Measurements from ENCODE around the gene CWC22. TPM values are rescaled to one million over a fixed set of nuclear protein-coding genes. Genes with fewer than 3 reads are reported as not detected.

Gene CWC22
- total and polyA plus RNA-seq, 2 of the 8 experiments (the other 6 are each of a cell fraction or from before 2014, with no cell fraction given): 3.7 to 34.0 TPM

DNA sequence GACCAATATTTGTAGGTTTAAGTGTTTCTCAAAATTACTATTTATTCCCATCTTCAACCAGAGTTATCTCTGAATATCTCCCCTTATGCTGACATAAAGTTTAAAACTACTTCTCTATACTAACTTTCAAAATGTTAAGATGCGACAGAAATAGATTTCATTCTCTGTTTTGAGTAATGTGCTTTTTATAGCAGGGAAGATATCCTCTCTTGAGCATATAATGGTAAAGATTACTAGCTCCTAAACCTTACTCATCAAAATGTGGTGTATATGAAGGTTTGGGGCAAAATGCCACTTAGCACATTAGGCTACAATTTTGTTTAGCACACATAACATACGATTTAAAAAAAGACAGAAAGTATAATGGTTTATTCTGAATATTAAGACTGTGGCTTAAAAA lies 54.4 kb downstream of the CWC22 start:
- H2AK5ac ChIP-seq (ENCODE audit: low read depth, low read length): no peak overlapping the region
- no peak overlapping the region for H2BK15ac ChIP-seq (ENCODE audit: low read length)
- H3K23me2 ChIP-seq (ENCODE audit: low read depth, low read length): no peaks in the 10 kb centered on the region
- no peak overlapping the region for H2BK120ac ChIP-seq (replicated peaks; ENCODE audit: low read depth, low read length)
- no peaks in the 10 kb centered on the region for H3K4me1 ChIP-seq (replicated peaks in 1 of 4; ENCODE audit: control insufficient read depth in 3 of 4, insufficient read depth in 4 of 4, low read length in 3 of 4)
- H2BK20ac ChIP-seq (ENCODE audit: low read length): no peak overlapping the region
- H2BK5ac ChIP-seq (ENCODE audit: low read depth, low read length): no peak overlapping the region
- no peak overlapping the region for H4K8ac ChIP-seq (ENCODE audit: extremely low read depth, insufficient read depth, low read length)
- no peaks in the 10 kb centered on the region for H3K79me1 ChIP-seq (ENCODE audit: low read depth, low read length)
- H3K9ac ChIP-seq (replicated peaks in 1 of 4; ENCODE audit: extremely low read depth in 1 of 4, low read depth in 3 of 4, low read length in 3 of 4): no peak overlapping the region
- no peak overlapping the region for H3K18ac ChIP-seq (ENCODE audit: extremely low read depth, low read length)
- peaks cover 4 to 54% (median 19%) of the 10 kb centered on the region in 4 experiments for H3K36me3 ChIP-seq (ENCODE audit: control insufficient read depth in 2 of 4, insufficient read depth in 4 of 4, low read length in 3 of 4)
- no peak overlapping the region for H3K4me3 ChIP-seq (ENCODE audit: extremely low read depth in 1 of 4, insufficient read depth in 2 of 4, low read depth in 3 of 4, low read length in 4 of 4)
- no peak overlapping the region for H3K23ac ChIP-seq (ENCODE audit: insufficient read length)
- H3K56ac ChIP-seq (replicated peaks; ENCODE audit: insufficient read length, low read depth, low read length): no peak overlapping the region
- H2AFZ ChIP-seq (ENCODE audit: low read length): no peak overlapping the region
- 94% methylated on average over 2 of the region's 2 CpGs; no CpG with 5 or more reads in 1 of the 2 experiments for WGBS, 2 experiments (ENCODE audit: extremely low coverage in 1 of 2, insufficient coverage in 1 of 2, insufficient read length in 1 of 2, insufficient replicate concordance in 2 of 2, low coverage in 1 of 2, low lambda C conversion rate in 2 of 2, missing lambda C conversion rate in 1 of 2)
- no peak overlapping the region for H4K5ac ChIP-seq (ENCODE audit: insufficient read length, low read depth, low read length)
- H3K27ac ChIP-seq (ENCODE audit: low read depth, low read length): no peak overlapping the region
- H4K20me1 ChIP-seq (replicated peaks in 1 of 2; ENCODE audit: control insufficient read depth in 1 of 2, insufficient read depth in 2 of 2, low read length in 2 of 2): peaks cover 0 to 3% of the 10 kb centered on the region in 2 experiments
- no peak overlapping the region for H4K91ac ChIP-seq (replicated peaks; ENCODE audit: insufficient read length, low read length)
- CTCF ChIA-PET (ENCODE audit: partially characterized antibody): interaction anchor here (1.3 kb wide), 1 partner anchor 17 kb away, joined by 5 read pairs; no protein-coding TSS in a partner anchor
- no peaks in the 10 kb centered on the region for H3K79me2 ChIP-seq (ENCODE audit: control insufficient read depth in 1 of 2, insufficient read depth in 2 of 2, low read length in 2 of 2)
- POLR2A ChIA-PET (ENCODE audit: partially characterized antibody): no interaction called here
- H3K27me3 ChIP-seq (replicated peaks in 1 of 4; ENCODE audit: control insufficient read depth in 3 of 4, extremely low read depth in 1 of 4, insufficient read depth in 3 of 4, low read length in 3 of 4): no peaks in the 10 kb centered on the region
- H3K14ac ChIP-seq (ENCODE audit: insufficient read length): no peak overlapping the region
- no peaks in the 10 kb centered on the region for H3K9me3 ChIP-seq (ENCODE audit: insufficient read depth in 2 of 2, low read depth in 1 of 2, low read length in 1 of 2)
- H2BK12ac ChIP-seq (ENCODE audit: low read depth, low read length): no peak overlapping the region
- no peak overlapping the region for H3K4ac ChIP-seq (replicated peaks; ENCODE audit: insufficient read length, low read depth, low read length)
- DNase-seq (ENCODE audit: low read depth in 1 of 2, low spot score in 2 of 2) (no peak), FAIRE-seq (no peak)
- H3K4me2 ChIP-seq (ENCODE audit: insufficient read depth in 1 of 2, low read depth in 2 of 2, low read length in 2 of 2): no peak overlapping the region
- TF ChIP-seq RBBP5 (IDR thresholded peaks at IDR 0.05; ENCODE audit: borderline replicate concordance, low read depth, low read length) (no peak), TBP (IDR thresholded peaks at IDR 0.05; ENCODE audit: low read depth, low read length) (no peak), SAP30 (IDR thresholded peaks at IDR 0.05; ENCODE audit: insufficient read depth, insufficient replicate concordance, low read length) (no peak), CBX5 (IDR thresholded peaks at IDR 0.05; ENCODE audit: low read depth, low read length) (no peak), POLR2A (IDR thresholded peaks at IDR 0.05; ENCODE audit: control extremely low read depth in 1 of 2, low read depth in 2 of 2, low read length in 2 of 2) (no peak), SIX5 (IDR thresholded peaks at IDR 0.05; ENCODE audit: low read depth, low read length) (no peak), CHD2 (IDR thresholded peaks at IDR 0.05; ENCODE audit: low read length) (no peak)
- TF ChIP-seq, protein P1, sequence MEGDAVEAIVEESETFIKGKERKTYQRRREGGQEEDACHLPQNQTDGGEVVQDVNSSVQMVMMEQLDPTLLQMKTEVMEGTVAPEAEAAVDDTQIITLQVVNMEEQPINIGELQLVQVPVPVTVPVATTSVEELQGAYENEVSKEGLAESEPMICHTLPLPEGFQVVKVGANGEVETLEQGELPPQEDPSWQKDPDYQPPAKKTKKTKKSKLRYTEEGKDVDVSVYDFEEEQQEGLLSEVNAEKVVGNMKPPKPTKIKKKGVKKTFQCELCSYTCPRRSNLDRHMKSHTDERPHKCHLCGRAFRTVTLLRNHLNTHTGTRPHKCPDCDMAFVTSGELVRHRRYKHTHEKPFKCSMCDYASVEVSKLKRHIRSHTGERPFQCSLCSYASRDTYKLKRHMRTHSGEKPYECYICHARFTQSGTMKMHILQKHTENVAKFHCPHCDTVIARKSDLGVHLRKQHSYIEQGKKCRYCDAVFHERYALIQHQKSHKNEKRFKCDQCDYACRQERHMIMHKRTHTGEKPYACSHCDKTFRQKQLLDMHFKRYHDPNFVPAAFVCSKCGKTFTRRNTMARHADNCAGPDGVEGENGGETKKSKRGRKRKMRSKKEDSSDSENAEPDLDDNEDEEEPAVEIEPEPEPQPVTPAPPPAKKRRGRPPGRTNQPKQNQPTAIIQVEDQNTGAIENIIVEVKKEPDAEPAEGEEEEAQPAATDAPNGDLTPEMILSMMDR (IDR thresholded peaks at IDR 0.05; ENCODE audit: control extremely low read depth in 1 of 3, insufficient read depth in 1 of 3, low read depth in 1 of 3, low read length in 3 of 3): no peak

Measured in H1 (cell line).